GM13977 (cell line): ENCODE results near the gene KIF26B.
A peak's percentile ranks its signal among the peaks of the same experiment; 100 is the strongest.

ENCODE experiments used
- DNase-seq: peaks from one replicate; pipeline ENCODE4 v3.0.0; 2012; ENCODE audit warnings: low spot score
- in situ Hi-C: fragments of 300-500 bp; cut with MboI; formaldehyde crosslinking; loops from one replicate; pipeline ENCODE4 v1.12.0; 2022; ENCODE audit warnings: low sequenced_read_pairs, low pct_unique_long_range_greater_than_20kb, mixed read lengths, inconsistent platforms; ENCODE audit not compliant: unreplicated experiment
- TF ChIP-seq, protein P1 (sequence below): IDR thresholded peaks from 2 replicates; pipeline ENCODE4 v1.5.1; 2012; ENCODE audit warnings: mild to moderate bottlenecking, control low read depth; ENCODE audit not compliant: insufficient read depth; ENCODE audit errors: extremely low read depth, missing control alignments

The KIF26B gene

DNA sequence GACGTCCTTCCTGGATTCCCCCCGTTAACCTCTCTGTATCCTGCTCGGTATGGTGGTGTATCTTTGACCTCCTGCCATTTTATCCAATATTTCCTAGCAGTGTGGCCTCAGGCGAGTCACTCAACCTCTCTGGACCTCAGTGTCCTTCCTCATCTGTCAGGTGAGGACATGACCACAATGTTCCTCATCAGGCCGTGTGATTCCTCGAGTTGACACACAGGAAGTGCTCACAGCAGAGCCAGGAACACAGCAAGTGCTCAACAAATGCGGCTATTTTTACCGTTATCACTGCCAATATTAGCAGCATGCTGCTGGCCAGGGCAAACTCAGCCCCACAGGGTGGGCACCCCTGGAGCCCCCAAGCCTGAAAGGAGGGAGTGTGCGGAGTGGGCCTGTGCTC, 450.2 kb downstream of the KIF26B start:
- in situ Hi-C loops, result no loop called here
- TF ChIP-seq, protein P1, sequence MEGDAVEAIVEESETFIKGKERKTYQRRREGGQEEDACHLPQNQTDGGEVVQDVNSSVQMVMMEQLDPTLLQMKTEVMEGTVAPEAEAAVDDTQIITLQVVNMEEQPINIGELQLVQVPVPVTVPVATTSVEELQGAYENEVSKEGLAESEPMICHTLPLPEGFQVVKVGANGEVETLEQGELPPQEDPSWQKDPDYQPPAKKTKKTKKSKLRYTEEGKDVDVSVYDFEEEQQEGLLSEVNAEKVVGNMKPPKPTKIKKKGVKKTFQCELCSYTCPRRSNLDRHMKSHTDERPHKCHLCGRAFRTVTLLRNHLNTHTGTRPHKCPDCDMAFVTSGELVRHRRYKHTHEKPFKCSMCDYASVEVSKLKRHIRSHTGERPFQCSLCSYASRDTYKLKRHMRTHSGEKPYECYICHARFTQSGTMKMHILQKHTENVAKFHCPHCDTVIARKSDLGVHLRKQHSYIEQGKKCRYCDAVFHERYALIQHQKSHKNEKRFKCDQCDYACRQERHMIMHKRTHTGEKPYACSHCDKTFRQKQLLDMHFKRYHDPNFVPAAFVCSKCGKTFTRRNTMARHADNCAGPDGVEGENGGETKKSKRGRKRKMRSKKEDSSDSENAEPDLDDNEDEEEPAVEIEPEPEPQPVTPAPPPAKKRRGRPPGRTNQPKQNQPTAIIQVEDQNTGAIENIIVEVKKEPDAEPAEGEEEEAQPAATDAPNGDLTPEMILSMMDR, result no peak
- DNase-seq, result no peak

DNA sequence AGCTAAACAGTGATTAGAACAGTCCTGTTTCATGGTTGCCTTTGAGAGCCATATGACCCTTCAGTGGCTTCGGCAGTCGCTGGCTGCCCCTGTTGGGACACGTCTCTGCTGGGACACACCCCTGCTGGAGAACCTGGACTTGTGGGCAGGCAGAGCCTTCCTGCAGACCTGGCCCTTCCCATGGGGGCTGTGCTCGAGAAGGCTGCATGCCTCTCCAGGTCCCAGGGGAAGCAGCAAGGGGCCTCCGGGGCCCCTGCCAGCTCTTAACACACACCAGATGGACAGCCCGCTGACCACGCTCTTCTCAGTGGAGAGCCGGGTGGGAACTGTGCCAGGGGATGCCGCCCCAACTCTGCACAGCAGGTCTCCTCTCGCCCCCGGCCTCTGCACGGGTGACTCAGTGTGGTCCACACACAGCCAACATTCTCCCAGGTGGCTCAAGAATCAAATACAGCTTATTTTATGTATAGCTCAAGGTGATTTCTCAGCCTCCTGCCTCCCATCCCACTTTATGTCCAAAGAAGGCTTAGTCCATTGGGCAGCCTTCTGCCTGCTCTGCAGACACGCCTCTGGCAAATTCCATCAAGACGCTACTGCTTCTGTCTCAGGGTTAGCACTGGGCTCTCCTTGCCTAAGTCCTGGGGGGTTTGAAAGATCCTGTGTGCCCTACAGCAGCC, 450.8 kb downstream of the KIF26B start:
- TF ChIP-seq, protein P1, result no peak
- in situ Hi-C loops, result no loop called here
- no peak for DNase-seq

DNA sequence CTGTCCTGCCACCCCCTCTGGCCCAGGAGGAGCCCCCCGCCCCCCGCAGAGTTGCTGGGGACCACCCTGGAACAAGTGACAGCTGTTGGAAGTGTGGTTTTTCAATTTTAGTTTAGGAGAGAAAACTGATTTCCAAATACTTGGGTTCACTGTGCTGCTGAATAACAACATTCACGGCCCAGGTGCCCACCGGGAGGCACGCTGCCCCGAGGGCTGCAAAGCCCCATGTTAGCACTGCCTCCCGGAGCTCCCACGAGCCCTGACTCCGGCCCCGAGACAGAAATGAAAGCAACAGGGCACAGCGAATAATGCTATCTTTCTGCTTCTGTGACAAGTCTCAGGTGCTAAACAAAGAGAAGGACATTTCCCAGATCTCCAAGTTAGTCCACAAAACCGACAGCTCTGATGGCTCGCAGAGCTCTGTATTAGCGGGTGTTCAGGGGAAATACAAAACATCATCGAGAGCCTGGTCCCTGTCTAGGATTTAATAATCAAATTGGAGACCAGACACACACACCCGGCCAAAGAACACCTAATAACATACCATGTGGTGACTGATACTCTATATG, 451.5 kb downstream of the KIF26B start:
- in situ Hi-C loops, result no loop called here
- DNase-seq, result no peak
- TF ChIP-seq, protein P1, result no peak

DNA sequence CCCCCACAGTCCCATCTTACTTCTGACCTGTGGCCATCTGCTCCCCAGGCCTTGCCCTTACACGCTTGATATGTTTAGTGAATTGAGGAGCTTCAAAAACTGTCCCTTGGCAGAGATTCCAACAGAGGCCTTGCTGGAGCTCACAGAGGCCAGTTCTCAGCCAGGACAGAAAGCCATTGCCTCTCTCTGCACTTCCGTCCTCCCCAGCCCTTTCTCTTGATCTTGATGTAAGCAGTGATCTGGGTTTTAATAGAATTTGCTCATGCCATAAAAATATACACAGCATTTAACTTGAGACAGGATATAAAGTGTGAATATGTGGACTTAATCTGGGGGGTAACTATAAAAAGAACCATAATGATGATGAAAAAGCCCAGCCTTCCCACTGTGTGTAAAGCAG, 453.5 kb downstream of the KIF26B start:
- no peak for DNase-seq
- in situ Hi-C loops, result no loop called here
- TF ChIP-seq, protein P1, result no peak

DNA sequence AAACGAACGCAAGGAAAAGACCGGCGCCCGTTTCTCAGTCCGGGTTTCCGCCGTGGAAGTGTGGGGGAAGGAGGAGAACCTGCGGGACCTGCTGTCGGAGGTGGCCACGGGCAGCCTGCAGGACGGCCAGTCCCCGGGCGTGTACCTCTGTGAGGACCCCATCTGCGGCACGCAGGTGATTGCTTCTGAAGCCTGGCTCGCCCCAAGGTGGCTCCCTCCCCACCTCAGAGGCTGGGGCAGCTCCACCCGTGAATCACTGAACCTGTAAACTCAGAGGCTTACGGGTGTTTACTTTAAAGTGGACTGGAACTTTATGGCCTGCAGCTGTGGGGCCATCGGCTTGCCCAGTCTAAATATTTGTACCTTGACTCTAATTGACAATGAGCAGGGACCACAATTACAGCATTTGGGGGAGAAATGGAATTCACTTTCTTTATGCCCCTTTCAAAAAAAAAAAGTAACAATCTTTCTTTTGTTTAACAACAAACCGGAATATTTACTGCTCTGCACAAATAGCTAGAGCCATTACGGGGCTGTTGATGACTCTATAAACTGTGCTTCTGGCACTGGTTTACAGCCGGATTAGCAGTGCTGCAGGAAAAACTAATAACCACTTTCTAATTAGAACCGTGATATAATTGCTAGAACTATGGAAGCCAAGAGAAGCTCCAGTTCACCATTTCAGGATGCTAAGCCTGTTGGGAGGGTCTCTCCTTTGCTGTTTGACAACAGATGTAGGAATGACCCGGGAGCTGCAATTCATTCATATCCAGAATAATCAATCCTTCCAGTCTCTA, 454.8 kb downstream of the KIF26B start:
- DNase-seq, result peak; percentile 7
- in situ Hi-C loops, result no loop called here

DNA sequence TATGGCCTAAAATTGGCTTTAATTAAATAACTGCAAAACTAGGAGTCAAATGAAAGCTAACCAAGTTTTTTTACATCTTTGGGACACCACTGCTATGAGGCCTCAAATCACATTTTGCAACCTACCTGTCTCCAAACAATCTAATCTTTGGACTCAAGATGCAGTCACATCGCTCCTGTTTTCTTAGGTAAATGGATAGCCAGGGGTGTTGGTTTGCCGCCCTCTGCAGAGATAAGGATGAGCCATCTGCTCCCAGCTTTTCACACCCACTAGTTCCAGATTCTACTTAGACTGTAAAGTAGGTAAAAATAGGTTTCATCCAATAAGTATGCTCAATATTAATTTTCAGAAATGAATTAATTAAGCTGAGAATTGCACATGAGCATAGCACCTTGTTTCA, 456.5 kb downstream of the KIF26B start:
- in situ Hi-C loops, result no loop called here
- DNase-seq, result peak; percentile 6
- TF ChIP-seq, protein P1, result no peak

More for the DNA sequence above, 454.8 kb downstream of the KIF26B start:
- TF ChIP-seq, protein P1, result no peak
